NCI-H2029 (cell line): Measurements from ENCODE around the gene HTR3A.

Experiments used
- DNase-seq: peaks from one replicate; lab custom pipeline; 2025; lab: John Stamatoyannopoulos, UW

HTR3A gene

GRCh38 chr11:113979431-113979830 lies 4.5 kb downstream of the HTR3A start:
- no peak for DNase-seq

GRCh38 chr11:113980785-113981184 lies 5.9 kb downstream of the HTR3A start:
- no peak for DNase-seq

- no peak for DNase-seq
These were observed 7.4 kb downstream of the HTR3A start for GRCh38 chr11:113982306-113982705.

- no peak for DNase-seq
These were observed 9.9 kb downstream of the HTR3A start for GRCh38 chr11:113984781-113985180.

GRCh38 chr11:113985906-113986305 lies 11.0 kb downstream of the HTR3A start:
- DNase-seq, result no peak

- no peak for DNase-seq
These were observed 11.6 kb downstream of the HTR3A start for GRCh38 chr11:113986351-113987140.

- DNase-seq, result no peak
These were observed 14.5 kb downstream of the HTR3A start for GRCh38 chr11:113989381-113989780.

GRCh38 chr11:113989916-113990315 lies 15.0 kb downstream of the HTR3A start:
- DNase-seq, result no peak

- DNase-seq, result no peak
These were observed 16.3 kb downstream of the HTR3A start for GRCh38 chr11:113991170-113991569.

GRCh38 chr11:113991718-113992458 lies 17.0 kb downstream of the HTR3A start:
- peak; percentile 97 for DNase-seq

- peak; percentile 69 for DNase-seq
These were observed 17.7 kb downstream of the HTR3A start for GRCh38 chr11:113992459-113993110.

- DNase-seq, result no peak
These were observed 19.4 kb downstream of the HTR3A start for GRCh38 chr11:113994077-113994954.

GRCh38 chr11:113997473-113997872 lies 22.6 kb downstream of the HTR3A start:
- no peak for DNase-seq

GRCh38 chr11:113998574-113998973 lies 23.7 kb downstream of the HTR3A start:
- DNase-seq, result no peak

- no peak for DNase-seq
These were observed 25.6 kb downstream of the HTR3A start for GRCh38 chr11:114000526-114000925.

GRCh38 chr11:114001416-114001815 lies 26.5 kb downstream of the HTR3A start:
- DNase-seq, result no peak

- DNase-seq, result no peak
These were observed 33.4 kb downstream of the HTR3A start for GRCh38 chr11:114008331-114008730.

GRCh38 chr11:114010931-114011330 lies 36.0 kb downstream of the HTR3A start:
- DNase-seq, result no peak

GRCh38 chr11:114011443-114011842 lies 36.5 kb downstream of the HTR3A start:
- DNase-seq, result no peak

- DNase-seq, result no peak
These were observed 40.2 kb downstream of the HTR3A start for GRCh38 chr11:114015117-114015516.

GRCh38 chr11:114016986-114017385 lies 42.1 kb downstream of the HTR3A start:
- no peak for DNase-seq

GRCh38 chr11:114017723-114018122 lies 42.8 kb downstream of the HTR3A start:
- DNase-seq, result no peak
